HG03196 (cell line): Measurements from ENCODE around the gene DHRSX.
"Not testable (repeated sequence)": the region's sequence is repeated elsewhere in the genome, so short reads cannot be mapped to it uniquely, and the experiment has no call there.

Experiments used
- ATAC-seq: cut with Tn5 transposase; IDR thresholded peaks from one replicate; pipeline ENCODE4 v1.9.1; 2021; ENCODE audit not compliant: unreplicated experiment

The DHRSX gene

DNA sequence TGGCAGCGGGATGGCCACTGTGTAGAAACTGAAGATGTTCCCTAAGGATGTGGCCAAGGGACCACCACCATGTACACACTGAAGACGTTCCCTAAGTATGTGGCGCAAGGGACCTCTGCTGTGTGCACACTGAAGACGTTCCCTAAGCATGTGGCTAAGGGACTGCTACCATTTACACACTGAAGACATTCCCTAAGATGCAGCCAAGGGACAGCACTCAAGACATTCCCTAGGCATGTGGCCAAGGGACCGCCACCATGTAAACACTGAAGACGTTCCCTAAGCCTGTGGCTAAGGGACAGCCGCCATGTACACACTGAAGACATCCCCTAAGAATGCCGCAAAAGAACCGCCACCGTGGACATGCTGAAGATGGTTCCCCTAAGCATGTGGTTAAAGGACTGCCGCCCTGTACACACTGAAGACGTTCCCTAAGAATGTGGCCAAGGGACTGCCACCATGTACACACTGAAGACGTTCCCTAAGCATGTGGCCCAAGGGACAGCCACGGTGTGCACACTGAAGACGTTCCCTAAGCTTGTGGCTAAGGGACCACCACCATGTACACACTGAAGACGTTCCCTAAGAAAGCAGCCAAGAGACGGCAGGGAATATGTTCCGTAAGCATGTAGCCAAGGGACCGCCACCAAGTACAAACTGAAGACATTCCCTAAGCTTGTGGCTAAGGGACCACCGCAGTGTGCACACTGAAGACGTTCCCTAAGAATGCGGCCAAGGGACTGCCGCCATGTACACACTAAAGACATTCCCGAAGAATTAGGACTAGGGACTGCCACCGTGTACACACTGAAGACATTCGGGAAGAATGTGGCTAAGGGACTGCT lies 43.3 kb downstream of the DHRSX start:
- no peak for ATAC-seq

DNA sequence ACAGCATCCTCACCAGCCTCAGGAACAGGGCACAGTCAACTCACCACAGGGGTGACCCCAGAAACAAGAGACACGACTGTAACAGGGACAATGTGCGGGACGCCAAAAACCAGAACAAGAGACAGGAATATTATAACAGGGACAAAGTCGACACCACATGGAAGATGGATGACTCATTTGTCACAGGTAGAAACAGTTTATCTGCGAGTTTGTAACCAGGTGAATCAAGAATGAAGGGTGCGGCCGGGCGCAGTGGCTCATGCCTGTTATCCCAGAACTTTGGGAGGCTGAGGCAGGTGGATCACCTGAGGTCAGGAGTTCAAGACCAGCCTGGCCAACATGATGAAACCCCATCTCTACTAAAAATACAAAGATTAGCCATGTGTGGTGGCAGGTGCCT lies 44.7 kb downstream of the DHRSX start:
- ATAC-seq, result not testable (repeated sequence)

DNA sequence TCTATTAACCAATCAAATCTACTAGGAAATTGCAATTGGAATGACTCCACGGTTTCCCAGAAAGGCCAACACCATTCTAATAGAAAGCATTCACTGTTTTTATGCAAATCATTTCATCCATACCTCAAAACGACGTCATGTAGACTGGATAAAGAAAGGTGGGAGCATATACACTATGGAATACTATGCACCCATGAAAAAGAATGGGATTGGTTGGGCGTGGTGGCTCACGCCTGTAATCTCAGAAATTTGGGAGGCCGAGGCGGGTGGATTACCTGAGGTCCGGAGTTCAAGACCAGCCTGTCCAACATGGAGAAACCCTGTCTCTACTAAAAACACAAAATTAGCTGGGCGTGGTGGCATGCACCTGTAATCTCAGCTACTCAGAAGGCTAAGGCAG lies 46.2 kb downstream of the DHRSX start:
- ATAC-seq, result not testable (repeated sequence)

DNA sequence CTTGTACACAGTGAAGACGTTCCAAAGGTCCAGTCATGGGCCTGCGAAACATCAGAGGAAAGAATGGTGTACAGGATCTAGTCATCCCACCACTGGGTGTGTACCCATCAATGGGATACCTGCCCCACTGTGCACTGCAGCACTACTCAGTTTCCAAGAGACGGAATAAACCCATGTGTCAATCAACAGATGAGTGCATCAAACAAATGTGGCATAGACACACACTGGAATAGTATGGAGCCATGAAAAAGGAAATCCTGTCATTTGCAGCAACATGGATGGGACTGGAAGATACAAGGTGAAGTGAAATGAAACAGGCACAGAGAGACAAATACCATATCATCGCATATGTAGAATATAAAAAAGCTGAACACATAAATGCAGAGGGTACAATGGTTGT lies 48.0 kb downstream of the DHRSX start:
- ATAC-seq, result no peak

DNA sequence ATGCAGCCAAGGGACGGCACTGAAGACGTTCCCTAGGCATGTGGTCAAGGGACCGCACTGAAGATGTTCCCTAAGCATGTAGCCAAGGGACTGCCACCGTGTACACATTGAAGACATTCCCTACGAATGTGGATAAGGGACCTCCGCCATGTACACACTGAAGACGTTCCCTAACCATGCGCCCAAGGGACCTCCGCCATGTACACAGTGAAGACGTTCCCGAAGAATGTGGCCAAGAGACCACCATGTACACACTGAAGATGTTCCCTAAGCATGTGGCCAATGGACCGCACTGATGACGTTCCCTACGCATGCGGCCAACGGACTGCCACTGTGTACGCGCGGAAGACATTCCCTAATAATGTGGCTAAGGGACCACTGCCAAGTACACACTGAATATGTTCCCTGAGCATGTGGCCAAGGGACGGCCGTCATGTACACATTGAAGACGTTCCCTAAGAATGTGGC lies 48.4 kb downstream of the DHRSX start:
- no peak for ATAC-seq

DNA sequence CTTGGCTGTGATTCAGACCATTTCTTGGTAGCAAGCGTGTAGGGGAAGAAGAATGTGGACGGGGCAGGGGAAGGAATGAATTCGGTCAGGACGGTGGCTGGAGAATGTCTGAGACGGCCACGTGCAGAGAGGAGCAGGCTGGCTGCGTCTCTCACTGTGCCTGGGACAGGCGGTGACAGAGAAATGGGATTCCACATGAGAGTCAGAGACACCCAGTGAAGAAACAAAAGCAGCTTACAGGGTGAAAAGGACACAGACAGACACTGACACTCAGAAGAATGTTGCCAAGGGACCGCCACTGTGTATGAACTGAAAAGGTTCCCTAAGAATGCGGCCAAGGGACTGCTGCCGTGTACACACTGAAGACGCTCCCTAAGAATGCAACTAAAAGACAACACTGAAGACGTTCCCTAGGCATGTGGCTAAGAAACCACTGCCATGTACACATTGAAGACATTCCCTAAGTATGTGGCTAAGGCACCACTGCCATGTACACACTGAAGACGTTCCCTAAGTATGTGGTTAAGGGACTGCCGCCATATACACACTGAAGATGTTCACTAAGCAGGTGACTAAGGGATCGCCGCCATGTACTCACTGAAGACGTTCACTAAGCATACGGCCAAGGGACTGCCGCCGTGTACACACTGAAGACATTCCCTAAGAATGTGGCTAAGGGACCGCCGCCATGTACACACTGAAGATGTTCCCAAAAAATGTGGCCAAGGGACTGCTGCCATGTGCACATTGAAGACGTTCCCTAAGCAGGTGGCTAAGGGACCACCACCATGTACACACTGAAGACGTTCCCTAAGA lies 49.1 kb downstream of the DHRSX start:
- ATAC-seq, result no peak

DNA sequence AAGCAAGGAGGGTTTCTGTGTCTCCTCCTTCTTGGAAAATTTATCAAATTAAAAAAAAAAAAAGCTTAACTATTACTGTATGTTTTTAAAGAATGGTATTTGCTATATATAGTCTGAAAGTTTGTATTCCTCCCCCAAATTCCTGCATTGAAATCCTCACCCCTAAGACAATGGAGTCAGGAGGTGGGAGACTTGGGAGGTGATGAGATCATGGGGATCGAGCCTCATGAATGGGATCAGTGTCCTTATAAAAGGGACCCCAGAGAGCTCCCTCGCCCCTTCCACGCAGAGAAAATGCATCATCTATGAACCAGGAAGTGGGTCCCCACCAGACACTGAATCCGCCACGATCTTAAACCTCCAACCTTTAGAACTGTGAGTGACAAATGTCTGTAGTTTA lies 50.1 kb downstream of the DHRSX start:
- no peak for ATAC-seq

DNA sequence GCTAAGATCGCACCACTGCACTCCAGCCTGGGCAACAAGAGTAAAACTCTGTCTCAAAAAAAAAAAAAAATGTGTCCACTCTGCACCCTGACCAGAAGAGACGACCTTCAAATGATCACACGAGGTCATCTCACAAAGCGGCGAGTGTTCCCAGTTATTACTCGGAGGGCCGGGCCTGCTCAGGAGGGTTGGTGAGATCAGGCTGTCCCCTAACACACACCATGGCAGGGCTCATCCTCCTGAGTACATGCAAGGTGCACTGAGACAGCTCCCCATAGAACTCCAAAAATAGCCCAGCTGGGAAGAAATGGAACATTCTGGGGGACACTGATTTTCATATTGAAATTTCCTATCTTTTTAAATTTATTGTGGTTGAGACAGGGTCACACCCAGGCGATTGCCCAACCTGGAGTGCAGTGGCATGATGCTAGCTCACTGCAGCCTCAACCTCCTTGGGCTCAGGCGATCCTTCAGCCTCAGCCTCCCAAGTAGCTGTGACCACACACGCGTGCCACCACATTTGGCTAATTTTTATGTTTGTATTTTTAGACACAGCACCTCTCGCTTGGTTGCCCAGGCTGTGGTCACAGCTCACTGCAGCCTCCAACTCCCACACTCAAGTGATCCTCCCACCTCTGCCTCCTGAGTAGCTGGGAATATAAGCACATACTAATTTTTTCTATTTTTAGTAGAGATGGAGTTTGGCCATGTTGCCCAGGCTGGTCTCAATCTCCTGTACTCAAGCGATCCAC lies 51.5 kb downstream of the DHRSX start:
- no peak for ATAC-seq

DNA sequence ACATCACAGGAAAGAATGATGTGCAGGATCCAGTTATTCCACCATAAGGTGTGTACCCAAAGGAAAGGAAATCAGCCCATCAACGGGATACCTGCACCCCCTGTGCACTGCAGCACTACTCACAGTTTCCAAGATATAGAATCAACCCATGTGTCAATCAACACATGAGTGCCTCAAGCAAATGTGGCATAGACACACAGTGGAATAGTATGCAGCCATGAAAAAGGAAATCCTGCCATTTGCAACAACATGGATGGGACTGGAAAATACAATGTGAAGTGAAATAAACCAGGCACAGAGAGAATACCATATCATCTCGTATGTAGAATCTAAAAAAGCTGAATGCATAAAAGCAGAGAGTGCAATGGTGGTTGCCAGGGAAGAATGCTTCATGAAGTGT lies 53.3 kb downstream of the DHRSX start:
- no peak for ATAC-seq

DNA sequence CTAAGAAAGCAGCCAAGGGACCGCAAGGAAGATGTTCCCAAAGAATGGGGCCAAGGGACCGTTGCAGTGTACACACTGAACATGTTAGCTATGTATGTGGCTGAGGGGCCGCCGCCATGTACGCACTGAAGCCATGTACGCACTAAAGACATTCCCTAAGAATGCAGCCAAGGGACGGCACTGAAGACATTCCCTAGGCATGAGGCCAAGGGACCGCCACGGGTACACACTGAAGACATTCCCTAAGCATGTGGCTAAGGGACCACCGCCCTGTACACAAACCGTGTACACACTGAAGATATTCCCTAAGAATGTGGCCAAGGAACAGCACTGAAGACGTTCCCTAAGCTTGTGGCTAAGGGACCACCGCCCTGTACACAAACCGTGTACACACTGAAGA lies 54.0 kb downstream of the DHRSX start:
- ATAC-seq, result no peak

DNA sequence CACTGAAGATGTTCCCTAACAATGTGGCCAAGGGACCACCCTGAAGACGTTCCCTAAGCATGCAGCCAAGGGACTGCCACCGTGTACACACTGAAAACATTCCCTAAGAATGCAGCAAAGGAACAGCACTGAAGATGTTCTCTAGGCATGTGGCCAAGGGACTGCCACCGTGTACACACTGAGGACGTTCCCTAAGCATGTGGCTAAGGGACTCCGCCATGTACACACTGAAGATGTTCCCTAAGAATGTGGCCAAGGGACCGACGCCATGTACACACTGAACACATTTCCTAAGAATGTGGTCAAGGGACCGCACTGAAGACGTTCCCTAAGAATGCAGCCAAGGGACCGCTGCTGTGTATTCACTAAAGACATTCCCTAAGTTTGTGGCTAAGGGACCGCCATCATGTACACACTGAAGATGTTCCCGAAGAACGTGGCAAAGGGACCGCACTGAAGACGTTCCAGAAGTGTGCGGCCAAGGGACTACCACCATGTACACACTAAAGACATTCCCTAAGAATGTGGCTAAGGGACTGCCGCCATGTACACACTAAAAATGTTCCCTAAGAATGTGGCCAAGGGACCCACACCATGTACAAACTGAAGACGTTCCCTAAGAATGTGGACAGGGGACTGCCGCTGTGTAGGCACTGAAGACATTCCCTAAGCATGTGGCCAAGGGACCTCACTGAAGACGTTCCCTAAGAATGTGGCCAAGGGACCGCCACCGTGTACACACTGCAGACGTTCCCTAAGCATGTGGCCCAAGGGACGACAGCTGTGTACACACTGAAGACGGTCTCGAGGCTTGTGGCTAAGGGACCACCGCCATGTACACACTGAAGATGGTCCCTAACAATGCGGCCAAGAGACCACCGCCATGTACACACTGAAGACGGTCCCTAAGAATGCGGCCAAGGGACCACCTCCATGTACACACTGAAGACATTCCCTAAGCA lies 54.8 kb downstream of the DHRSX start:
- no peak for ATAC-seq

DNA sequence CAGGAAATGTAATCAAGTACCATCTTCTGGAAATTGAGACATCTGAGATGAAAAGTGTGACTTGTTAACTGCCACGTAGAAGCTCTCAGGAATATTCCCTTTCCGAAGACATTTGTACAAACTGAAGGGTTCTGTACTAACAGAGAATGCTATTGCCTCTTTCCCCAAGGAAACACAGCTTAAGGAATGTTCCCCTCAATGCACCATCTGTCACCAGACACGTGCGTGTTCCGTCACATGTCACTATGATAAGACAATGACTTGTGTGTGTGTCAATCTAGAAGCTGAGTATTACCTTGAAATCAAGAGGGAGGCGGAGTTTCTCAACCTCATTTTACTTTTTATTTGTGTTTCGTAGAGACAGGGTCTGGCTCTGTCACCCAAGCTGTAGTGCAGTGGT lies 58.1 kb downstream of the DHRSX start:
- no peak for ATAC-seq

DNA sequence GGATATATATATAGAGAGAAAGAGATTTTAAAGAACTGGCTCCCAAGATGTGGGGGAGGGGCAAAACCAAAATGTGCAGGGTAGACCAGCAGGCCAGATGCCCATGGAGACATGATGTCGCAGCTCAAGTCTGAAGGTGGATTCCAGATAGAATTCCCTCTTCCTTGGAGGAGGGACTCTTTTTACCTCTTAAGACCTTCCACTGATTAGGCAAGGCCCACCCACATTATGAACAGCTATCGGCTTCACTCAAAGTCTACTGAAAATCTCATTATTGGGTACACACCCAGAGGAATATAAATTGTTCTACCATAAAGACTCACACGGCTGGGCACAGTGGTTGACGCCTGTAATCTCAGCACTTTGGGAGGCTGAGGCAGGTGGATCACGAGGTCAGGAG lies 59.3 kb downstream of the DHRSX start:
- ATAC-seq, result no peak

DNA sequence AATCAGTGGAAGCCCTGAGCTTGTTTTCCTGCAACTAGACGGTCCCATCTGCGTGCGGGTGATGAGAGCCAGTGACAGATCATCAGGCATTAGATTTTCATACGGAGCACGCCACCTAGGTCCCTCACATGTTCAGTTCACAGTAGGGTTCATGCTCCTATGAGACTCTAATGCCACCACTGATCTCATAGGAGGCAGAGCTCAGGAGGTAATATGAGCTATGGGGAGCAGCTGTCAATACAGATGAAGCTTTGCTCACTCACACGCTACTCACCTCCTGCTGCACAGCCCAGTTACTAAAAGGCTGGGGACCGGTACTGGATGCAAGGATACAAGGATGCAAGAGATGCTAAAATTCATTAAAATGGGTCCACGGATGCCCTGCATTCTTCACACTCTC lies 61.2 kb downstream of the DHRSX start:
- ATAC-seq, result no peak

DNA sequence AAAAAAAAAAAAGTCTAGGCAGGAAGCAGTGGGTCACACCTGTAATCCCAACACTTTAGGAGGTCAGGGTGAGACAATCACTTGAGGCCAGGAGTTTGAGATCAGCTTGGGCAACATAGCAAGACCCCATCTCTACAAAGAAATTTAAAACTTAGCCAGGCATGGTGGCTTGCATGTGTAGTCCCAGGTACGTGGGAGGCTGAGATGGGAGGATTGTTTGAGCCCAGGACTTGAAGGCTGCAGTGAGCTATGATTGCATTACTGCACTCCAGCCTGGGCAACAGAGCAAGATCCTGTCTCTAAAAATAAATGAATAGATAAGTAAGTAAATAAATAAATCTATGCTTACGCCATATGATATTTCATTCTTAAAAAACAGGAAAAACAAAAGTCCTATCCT lies 65.3 kb downstream of the DHRSX start:
- no peak for ATAC-seq

DNA sequence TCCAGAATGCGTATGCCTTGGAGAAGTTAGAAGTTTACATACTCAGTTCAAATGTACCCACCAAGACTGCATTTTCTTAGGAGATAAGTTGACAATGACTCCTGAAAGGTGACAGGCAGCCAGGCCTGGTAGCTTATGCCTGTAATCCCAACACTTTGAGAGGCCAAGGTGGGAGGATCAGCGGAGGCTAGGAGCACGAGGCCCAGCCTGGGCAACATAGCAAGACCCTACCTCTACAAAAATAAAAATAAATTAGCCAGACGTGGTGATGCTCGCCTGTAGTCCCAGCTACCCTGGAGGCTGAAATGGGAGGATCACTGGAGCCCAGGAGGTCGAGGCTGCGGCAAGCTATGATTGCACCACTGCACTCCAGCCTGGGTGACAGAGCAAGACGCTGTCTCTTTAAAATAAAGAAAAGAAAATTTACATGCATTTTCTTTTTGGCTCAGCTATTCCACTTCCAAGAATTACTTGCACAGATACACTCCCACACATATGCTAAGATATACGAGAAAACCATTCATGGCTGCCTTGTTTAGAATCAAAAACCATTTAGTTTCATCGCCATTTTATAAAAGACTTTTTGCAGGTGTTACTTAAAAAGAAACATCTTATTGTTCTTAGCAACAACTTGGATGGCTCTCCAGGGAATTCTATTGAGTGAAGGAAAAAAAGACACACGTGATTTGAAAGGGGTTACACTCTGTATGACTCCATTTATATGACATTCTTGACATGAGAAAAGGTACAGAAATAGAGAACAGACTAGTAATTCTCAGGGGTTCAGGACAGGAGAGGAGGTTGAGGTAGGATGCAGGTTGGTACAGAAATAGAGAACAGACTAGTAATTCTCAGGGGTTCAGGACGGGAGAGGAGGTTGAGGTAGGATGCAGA lies 66.3 kb downstream of the DHRSX start:
- ATAC-seq, result no peak

DNA sequence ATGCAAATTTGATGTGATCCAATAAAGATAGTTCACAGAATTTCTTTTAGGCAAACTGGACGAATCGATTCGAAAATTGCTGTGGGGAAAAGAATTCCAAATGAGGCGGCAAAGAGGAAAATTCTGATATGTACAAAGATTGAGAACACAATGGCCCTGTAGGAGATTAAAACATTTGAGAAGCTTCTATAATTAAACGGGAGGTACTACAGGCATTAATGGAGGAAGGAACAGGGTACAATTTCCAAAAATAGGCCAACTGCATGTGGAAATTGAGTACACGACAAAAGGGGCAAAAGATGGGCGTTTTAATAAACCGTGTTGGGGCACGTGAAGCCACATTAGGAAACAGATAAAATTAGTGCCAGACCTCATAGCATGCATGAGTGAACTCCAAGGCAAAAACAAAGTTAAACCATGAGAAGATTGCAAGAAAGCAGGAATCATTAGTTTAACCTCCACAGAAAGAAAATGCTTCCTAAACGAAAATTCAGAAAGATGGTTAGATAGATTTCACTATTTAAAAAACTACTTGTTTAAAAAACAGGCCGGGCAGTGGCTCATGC lies 68.4 kb downstream of the DHRSX start:
- no peak for ATAC-seq

DNA sequence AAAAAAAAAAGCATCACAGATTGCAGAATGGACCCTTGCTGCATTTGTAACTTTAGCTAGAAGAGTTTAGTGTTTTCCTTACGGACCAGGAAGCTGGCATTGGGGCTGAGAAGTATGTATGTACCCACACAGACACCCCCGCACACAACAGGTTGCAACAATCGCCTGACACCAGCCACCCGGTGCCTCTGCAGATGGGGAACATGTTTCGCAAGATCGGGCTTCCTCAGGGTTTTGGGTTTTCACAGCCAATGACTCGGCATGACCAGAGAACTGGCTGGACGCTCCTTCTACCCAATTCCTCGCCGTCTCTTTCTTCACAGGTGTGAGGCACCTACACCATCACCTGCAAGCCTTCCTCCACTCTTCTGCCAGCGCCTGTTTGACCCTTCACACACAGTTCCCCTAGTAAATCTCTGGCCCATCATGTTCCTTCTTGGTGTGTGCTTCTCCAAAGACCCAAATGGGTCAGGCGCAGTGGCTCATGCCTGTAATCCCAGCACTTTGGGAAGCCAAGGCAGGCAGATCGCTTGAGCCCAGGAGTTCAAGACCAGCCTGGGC lies 70.4 kb downstream of the DHRSX start:
- no peak for ATAC-seq

DNA sequence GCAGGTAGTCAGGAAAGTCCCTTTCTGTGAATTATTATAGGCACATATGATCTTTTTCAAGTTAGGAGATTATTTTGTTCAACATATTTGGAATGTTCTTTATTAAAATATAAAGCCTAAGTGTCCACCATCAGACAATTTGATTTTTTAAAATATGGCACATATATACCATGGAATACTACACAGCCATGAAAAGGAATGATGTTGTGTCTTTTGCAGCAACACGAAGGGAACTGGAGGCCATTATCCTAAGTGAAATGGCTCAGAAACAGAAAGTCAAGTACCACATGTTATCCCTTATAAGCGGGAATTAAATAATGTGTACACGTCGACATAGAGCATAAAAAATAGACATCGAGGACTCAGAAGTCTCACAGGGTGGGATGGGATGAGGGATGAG lies 73.0 kb downstream of the DHRSX start:
- ATAC-seq, result no peak
